OCI-LY7 (cell line): ENCODE results near the gene GALNT2.

ENCODE experiments used
- EZH2phosphoT487 ChIP-seq: fragments of 200-600 bp; sonication (generic); IDR thresholded peaks from 2 replicates; pipeline ENCODE4 v1.6.1; 2018; ENCODE audit warnings: low read depth, borderline replicate concordance, mild to moderate bottlenecking, mixed run types, antibody characterized with exemption, low read length, moderate library complexity, mixed read lengths
- TF ChIP-seq, protein P1 (sequence below): fragments of 200-600 bp; sonication (generic); conservative IDR thresholded peaks from 2 replicates; pipeline ENCODE4 v1.5.1; 2014; ENCODE audit warnings: mild to moderate bottlenecking, antibody characterized with exemption, low read length, moderate library complexity, mixed read lengths

DNA sequence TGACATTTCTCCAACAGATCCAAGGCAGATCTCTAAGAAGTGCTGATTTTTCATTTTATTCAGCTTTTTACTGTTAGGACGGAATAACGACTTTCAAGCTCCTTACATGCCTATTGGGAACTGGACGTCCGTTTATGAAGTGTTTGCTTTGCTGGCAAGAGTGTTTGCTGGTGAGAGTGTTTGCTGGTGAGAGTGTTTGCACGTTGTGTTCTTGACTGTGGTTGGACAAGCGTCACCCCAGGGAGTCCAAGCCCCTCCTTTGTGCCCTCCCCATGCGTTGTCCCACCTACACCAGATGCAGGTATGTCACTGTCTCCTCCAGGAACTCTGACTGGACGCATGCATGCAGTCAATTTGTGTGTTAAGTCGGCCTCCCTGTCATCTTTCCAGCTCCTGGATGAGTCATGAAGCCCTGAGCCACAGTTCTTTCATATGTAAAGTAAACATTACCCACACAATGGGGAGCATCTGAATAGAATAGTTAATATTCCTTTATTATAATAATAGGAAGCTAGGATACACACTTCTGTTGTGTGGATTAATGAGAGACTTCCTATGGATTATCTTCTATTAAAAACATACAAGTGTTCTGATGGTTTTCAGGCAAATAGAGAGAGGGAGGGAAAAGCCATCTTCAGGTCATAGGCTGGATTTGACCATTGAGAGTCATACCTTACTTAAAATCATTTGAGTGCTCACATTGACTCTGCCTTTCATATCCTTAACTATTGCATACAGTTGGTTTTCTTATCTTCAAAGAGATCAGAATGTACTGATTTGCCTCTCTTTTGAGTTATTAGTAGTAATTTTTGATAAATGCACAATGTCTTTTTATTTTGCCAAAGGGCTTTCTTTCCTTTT is 119.2 kb downstream of the GALNT2 start:
- TF ChIP-seq, protein P1, sequence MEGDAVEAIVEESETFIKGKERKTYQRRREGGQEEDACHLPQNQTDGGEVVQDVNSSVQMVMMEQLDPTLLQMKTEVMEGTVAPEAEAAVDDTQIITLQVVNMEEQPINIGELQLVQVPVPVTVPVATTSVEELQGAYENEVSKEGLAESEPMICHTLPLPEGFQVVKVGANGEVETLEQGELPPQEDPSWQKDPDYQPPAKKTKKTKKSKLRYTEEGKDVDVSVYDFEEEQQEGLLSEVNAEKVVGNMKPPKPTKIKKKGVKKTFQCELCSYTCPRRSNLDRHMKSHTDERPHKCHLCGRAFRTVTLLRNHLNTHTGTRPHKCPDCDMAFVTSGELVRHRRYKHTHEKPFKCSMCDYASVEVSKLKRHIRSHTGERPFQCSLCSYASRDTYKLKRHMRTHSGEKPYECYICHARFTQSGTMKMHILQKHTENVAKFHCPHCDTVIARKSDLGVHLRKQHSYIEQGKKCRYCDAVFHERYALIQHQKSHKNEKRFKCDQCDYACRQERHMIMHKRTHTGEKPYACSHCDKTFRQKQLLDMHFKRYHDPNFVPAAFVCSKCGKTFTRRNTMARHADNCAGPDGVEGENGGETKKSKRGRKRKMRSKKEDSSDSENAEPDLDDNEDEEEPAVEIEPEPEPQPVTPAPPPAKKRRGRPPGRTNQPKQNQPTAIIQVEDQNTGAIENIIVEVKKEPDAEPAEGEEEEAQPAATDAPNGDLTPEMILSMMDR = no peak
- no peak for TF ChIP-seq EZH2phosphoT487
